Fibroblast of pulmonary artery (primary cell): ENCODE results near the gene BCAS1.

Experiments used
- DNase-seq: peaks from one replicate; pipeline ENCODE4 v3.0.0-alpha.2; 2010; ENCODE audit warnings: low read depth
- H3K4me3 ChIP-seq: replicated peaks from 2 replicates; pipeline ENCODE4 v1.5.1; 2011; ENCODE audit warnings: low read depth, mild to moderate bottlenecking, control low read depth, low read length, moderate library complexity
- CTCF ChIP-seq: IDR thresholded peaks from 2 replicates; pipeline ENCODE4 v1.5.1; 2011; ENCODE audit warnings: mild to moderate bottlenecking, control low read depth, low read length, inconsistent platforms; ENCODE audit errors: missing control alignments

Gene BCAS1

GRCh38 chr20:54094268-54094580 lies 23.8 kb upstream of the BCAS1 start:
- no peak for TF ChIP-seq CTCF
- no peak for DNase-seq
- no peak overlapping the region for H3K4me3 ChIP-seq

GRCh38 chr20:54093423-54094267 lies 23.3 kb upstream of the BCAS1 start:
- H3K4me3 ChIP-seq = no peak overlapping the region
- DNase-seq = no peak
- TF ChIP-seq CTCF = no peak

GRCh38 chr20:54092021-54092420 lies 21.6 kb upstream of the BCAS1 start:
- H3K4me3 ChIP-seq = no peak overlapping the region
- TF ChIP-seq CTCF = no peak
- no peak for DNase-seq

GRCh38 chr20:54091120-54091480 lies 20.7 kb upstream of the BCAS1 start:
- no peak overlapping the region for H3K4me3 ChIP-seq
- no peak for DNase-seq
- no peak for TF ChIP-seq CTCF

- no peak overlapping the region for H3K4me3 ChIP-seq
- no peak for DNase-seq
- TF ChIP-seq CTCF = no peak
Measured at GRCh38 chr20:54090230-54091119, 20.1 kb upstream of the BCAS1 start.

GRCh38 chr20:54088430-54088829 lies 18.0 kb upstream of the BCAS1 start:
- no peak for DNase-seq
- no peak for TF ChIP-seq CTCF

More at GRCh38 chr20:54088430-54088829, 18.0 kb upstream of the BCAS1 start:
- no peak overlapping the region for H3K4me3 ChIP-seq
